ENCODE data around the gene CHDH. TPM values are rescaled to one million over a fixed set of nuclear protein-coding genes. Genes with fewer than 3 reads are reported as not detected.

CHDH gene
- total RNA-seq, 2 experiments from 2014 or later: 0.31 to 0.60 TPM

DNA sequence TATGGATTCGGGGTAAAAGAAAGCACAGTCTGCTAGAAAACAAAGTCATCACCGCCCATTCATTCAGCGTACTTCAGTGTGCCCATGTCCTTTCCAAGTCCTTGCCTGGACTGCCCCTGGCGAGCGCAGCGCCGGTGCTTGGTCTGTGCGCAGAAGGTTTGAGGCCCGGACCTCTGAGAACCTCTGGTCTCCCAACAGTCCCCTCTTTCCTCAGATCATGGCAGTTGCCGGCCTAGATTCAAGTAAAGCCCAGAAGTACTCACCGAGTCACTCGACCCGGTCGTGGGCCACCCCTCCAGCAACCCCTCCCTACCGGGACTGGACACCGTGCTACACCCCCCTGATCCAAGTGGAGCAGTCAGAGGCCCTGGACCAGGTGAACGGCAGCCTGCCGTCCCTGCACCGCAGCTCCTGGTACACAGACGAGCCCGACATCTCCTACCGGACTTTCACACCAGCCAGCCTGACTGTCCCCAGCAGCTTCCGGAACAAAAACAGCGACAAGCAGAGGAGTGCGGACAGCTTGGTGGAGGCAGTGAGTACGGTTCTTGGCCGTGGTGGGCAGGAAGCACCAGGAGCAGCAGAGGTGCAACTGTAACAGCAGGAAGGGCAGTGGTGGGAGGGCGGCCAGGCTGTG lies 36.3 kb downstream of the CHDH start:
- H3K27ac Mint-ChIP-seq: no peak overlapping the region
- H3K4me3 ChIP-seq (ENCODE audit: low read length): no peak overlapping the region
- TF ChIP-seq CTCF (IDR thresholded peaks at IDR 0.05): no peak
- H3K27me3 Mint-ChIP-seq: peaks cover 10% of the 10 kb centered on the region
- DNase-seq: no peak
- H3K4me1 ChIP-seq (ENCODE audit: insufficient read depth, low read length): no peaks in the 10 kb centered on the region
- POLR2A ChIA-PET: no interaction called here
- no peak overlapping the region for H3K4me3 Mint-ChIP-seq
- H3K36me3 Mint-ChIP-seq (ENCODE audit: low read depth): no peaks in the 10 kb centered on the region
- H3K27me3 ChIP-seq (ENCODE audit: control insufficient read depth in 1 of 2, insufficient read depth in 2 of 2, low read length in 2 of 2): no peaks in the 10 kb centered on the region
- ATAC-seq (ENCODE audit: poor library complexity): no peak
- H3K9me3 Mint-ChIP-seq: no peaks in the 10 kb centered on the region
- CTCF ChIA-PET: no interaction called here
- no peaks in the 10 kb centered on the region for H3K36me3 ChIP-seq (ENCODE audit: insufficient read depth, low read length)
- no peaks in the 10 kb centered on the region for H3K4me1 Mint-ChIP-seq (ENCODE audit: low read depth)
- intact Hi-C loops (cut with DNase I, micrococcal nuclease): no loop called here
- H3K27ac ChIP-seq (ENCODE audit: low read depth in 1 of 2, low read length in 2 of 2): no peak overlapping the region
- no peaks in the 10 kb centered on the region for H3K9me3 ChIP-seq (ENCODE audit: control insufficient read depth in 1 of 2, insufficient read depth in 1 of 2, low read length in 2 of 2)

- Mint-ChIP-seq H3K4me3 (no peak overlapping the region), H3K4me1 (ENCODE audit: low read depth) (no peaks in the 10 kb centered on the region), H3K36me3 (ENCODE audit: low read depth) (no peaks in the 10 kb centered on the region), H3K27me3 (peaks cover 10% of the 10 kb centered on the region), H3K27ac (no peak overlapping the region), H3K9me3 (no peaks in the 10 kb centered on the region)
- H3K27me3 ChIP-seq (ENCODE audit: control insufficient read depth in 1 of 2, insufficient read depth in 2 of 2, low read length in 2 of 2): no peaks in the 10 kb centered on the region
- H3K27ac ChIP-seq (ENCODE audit: low read depth in 1 of 2, low read length in 2 of 2): no peak overlapping the region
- no peaks in the 10 kb centered on the region for H3K9me3 ChIP-seq (ENCODE audit: control insufficient read depth in 1 of 2, insufficient read depth in 1 of 2, low read length in 2 of 2)
- H3K4me3 ChIP-seq (ENCODE audit: low read length): no peak overlapping the region
- ChIA-PET POLR2A (no interaction called here), CTCF (no interaction called here)
- ATAC-seq (ENCODE audit: poor library complexity) (no peak), DNase-seq (no peak)
- H3K36me3 ChIP-seq (ENCODE audit: insufficient read depth, low read length): no peaks in the 10 kb centered on the region
- TF ChIP-seq CTCF (IDR thresholded peaks at IDR 0.05): no peak
- no peaks in the 10 kb centered on the region for H3K4me1 ChIP-seq (ENCODE audit: insufficient read depth, low read length)
- intact Hi-C loops (cut with DNase I, micrococcal nuclease): no loop called here
Observed at GRCh38 chr3:53809267-53809666, 37.0 kb downstream of the CHDH start.

- no peak overlapping the region for H3K4me3 Mint-ChIP-seq
- no peaks in the 10 kb centered on the region for H3K4me1 Mint-ChIP-seq (ENCODE audit: low read depth)
- ChIA-PET POLR2A (no interaction called here), CTCF (interaction anchor here (0.6 kb wide), 1 partner anchor 913 kb away, joined by 3 read pairs; no protein-coding TSS in a partner anchor)
- H3K27me3 ChIP-seq (ENCODE audit: control insufficient read depth in 1 of 2, insufficient read depth in 2 of 2, low read length in 2 of 2): no peaks in the 10 kb centered on the region
- H3K9me3 ChIP-seq (ENCODE audit: control insufficient read depth in 1 of 2, insufficient read depth in 1 of 2, low read length in 2 of 2): no peaks in the 10 kb centered on the region
- H3K27ac Mint-ChIP-seq: no peak overlapping the region
- no peaks in the 10 kb centered on the region for H3K36me3 Mint-ChIP-seq (ENCODE audit: low read depth)
- no peak overlapping the region for H3K4me3 ChIP-seq (ENCODE audit: low read length)
- peaks cover 10% of the 10 kb centered on the region for H3K27me3 Mint-ChIP-seq
- no peak for ATAC-seq (ENCODE audit: poor library complexity)
- no peak overlapping the region for H3K27ac ChIP-seq (ENCODE audit: low read depth in 1 of 2, low read length in 2 of 2)
- no peaks in the 10 kb centered on the region for H3K4me1 ChIP-seq (ENCODE audit: insufficient read depth, low read length)
- no peaks in the 10 kb centered on the region for H3K9me3 Mint-ChIP-seq
- no peak for TF ChIP-seq CTCF (IDR thresholded peaks at IDR 0.05)
- no peaks in the 10 kb centered on the region for H3K36me3 ChIP-seq (ENCODE audit: insufficient read depth, low read length)
- DNase-seq: no peak
- intact Hi-C loops (cut with DNase I, micrococcal nuclease): no loop called here
Observed at GRCh38 chr3:53808496-53808895, 37.7 kb downstream of the CHDH start.

Measured in CD4-positive, alpha-beta T cell (primary cell).